Measurements from ENCODE around the gene KBTBD7. TPM values are rescaled to one million over a fixed set of nuclear protein-coding genes. Genes with fewer than 3 reads are reported as not detected.

Gene KBTBD7
- total and polyA plus RNA-seq, 4 donors = 2.2 to 12.3 (median 6.3) TPM

DNA sequence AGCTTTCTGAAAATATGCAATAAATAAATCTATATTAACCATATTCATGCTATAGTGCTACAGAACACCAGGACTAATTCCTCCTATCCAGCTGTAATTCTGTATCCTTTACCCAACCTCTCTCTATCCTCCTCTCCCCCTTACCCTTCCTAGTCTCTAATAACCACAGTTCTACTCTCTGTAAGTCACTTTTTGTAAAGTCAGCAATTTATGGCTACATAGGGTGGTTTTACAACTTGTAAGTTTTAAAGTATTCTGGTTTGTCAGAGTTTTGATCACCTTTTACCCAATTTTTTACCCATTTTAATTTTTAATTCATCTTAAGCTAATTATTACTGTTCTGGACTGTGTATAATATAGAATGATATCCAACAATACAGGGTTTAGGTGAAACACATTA lies 35.0 kb upstream of the KBTBD7 start:
- Histone ChIP-seq H3K36me3 (ENCODE audit: control insufficient read depth in 4 of 4, insufficient read depth in 4 of 4, low read length in 4 of 4) (peaks cover 4 to 18% (median 11%) of the 10 kb centered on the region in 4 donors), H3K4me1 (ENCODE audit: control insufficient read depth in 5 of 5, insufficient read depth in 5 of 5, low read length in 5 of 5) (no peaks in the 10 kb centered on the region), H3K27me3 (ENCODE audit: control insufficient read depth in 3 of 3, insufficient read depth in 3 of 3, low read length in 2 of 3) (no peaks in the 10 kb centered on the region), H3K9ac (ENCODE audit: insufficient read depth in 1 of 2, low read length in 2 of 2) (no peak overlapping the region), H3K27ac (ENCODE audit: low read depth in 1 of 2, low read length in 1 of 2) (no peak overlapping the region), H3K9me3 (ENCODE audit: control insufficient read depth in 4 of 4, insufficient read depth in 3 of 4, low read length in 3 of 4) (no peaks in the 10 kb centered on the region), H3K4me3 (no peak overlapping the region)
- TF ChIP-seq, protein P1, sequence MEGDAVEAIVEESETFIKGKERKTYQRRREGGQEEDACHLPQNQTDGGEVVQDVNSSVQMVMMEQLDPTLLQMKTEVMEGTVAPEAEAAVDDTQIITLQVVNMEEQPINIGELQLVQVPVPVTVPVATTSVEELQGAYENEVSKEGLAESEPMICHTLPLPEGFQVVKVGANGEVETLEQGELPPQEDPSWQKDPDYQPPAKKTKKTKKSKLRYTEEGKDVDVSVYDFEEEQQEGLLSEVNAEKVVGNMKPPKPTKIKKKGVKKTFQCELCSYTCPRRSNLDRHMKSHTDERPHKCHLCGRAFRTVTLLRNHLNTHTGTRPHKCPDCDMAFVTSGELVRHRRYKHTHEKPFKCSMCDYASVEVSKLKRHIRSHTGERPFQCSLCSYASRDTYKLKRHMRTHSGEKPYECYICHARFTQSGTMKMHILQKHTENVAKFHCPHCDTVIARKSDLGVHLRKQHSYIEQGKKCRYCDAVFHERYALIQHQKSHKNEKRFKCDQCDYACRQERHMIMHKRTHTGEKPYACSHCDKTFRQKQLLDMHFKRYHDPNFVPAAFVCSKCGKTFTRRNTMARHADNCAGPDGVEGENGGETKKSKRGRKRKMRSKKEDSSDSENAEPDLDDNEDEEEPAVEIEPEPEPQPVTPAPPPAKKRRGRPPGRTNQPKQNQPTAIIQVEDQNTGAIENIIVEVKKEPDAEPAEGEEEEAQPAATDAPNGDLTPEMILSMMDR (IDR thresholded peaks at IDR 0.05; ENCODE audit: control extremely low read depth, extremely low read depth) = no peak
- DNase-seq (no peak), ATAC-seq (ENCODE audit: insufficient read depth, low FRiP score) (no peak)

DNA sequence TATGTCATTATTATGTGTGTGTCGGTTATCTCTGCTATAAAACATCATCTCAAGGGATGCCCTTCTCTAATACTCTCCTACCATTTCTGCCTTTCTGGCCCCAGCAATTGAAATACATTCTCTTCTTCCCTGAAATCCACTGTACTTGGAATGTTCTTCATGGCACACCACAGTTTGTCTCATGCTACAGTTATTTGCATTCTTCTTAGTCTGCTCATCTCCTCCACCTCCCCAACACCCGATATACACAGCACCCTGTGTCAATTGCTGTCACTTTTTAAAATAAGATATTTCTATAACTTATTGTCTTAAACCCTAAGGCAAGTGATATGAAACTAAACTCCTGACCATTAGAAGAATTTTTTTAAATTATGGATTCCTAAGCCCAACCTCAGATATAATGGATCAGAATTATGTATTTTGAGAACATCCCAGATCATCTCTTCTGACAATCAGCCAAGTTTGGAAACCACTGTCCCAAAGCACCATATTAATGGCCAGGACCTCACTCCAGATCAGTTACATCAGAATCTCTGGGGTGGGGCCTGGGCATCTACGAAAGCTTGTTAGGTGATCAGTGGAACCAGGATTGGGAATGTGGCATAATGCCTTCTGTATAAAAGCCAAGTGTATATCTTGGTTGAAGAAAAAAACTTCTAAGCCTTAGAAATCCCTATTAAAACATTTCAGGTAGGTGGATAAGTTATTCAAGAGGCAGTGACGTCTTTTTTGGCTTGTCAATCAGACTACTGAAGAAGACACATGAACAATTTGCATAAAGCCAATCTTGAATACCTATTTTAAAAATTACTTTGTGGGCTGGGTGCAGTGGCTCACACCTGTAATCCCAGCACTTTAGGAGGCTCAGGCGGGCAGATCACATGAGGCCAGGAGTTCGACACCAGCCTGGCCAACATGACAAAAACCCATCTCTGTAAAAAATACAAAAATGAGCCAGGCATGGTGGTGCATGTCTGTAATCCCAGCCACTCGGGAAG lies 30.0 kb upstream of the KBTBD7 start:
- H3K36me3 ChIP-seq (ENCODE audit: control insufficient read depth in 4 of 4, insufficient read depth in 4 of 4, low read length in 4 of 4) = peaks cover 0 to 20% (median 7%) of the 10 kb centered on the region in 4 donors
- H3K4me3 ChIP-seq = no peak overlapping the region
- 88 to 97% methylated on average over 7 of the region's 7 CpGs for WGBS, 2 donors
- no peaks in the 10 kb centered on the region for H3K27me3 ChIP-seq (ENCODE audit: control insufficient read depth in 3 of 3, insufficient read depth in 3 of 3, low read length in 2 of 3)
- no peak overlapping the region for H3K9ac ChIP-seq (ENCODE audit: insufficient read depth in 1 of 2, low read length in 2 of 2)
- H3K9me3 ChIP-seq (ENCODE audit: control insufficient read depth in 4 of 4, insufficient read depth in 3 of 4, low read length in 3 of 4) = no peaks in the 10 kb centered on the region
- DNase-seq (no peak), ATAC-seq (ENCODE audit: insufficient read depth, low FRiP score) (no peak)
- H3K4me1 ChIP-seq (ENCODE audit: control insufficient read depth in 5 of 5, insufficient read depth in 5 of 5, low read length in 5 of 5) = no peaks in the 10 kb centered on the region
- TF ChIP-seq, protein P1 (IDR thresholded peaks at IDR 0.05; ENCODE audit: control extremely low read depth, extremely low read depth) = no peak
- H3K27ac ChIP-seq (ENCODE audit: low read depth in 1 of 2, low read length in 1 of 2) = no peak overlapping the region

DNA sequence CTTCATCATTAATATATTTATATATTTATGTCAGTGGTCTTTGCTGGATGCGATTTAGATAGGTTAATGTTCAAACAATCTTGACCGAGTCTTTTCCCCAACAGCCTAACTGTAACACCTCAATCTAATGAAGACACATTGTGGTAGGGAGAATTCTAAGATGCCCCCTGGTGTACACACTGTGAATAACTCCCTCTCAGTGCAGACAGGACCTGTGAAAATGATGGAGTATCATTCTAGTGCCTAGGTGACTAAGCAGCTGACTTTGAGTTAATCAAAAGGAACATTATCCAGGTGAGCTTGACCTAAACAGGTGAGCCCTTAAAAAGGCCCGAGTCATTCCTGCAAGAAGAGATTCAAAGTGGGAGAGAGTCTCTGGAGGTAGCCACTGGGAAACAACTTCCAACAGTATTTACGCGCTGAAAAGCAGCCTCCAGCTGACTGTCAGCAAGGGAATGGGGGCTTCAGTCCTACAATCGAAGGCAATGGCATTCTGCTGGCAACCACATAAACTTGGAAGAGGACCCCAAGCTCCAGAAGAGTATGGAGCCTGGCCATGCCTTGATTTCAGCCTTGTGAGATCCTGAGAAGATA lies 28.0 kb upstream of the KBTBD7 start:
- Histone ChIP-seq H3K27ac (ENCODE audit: low read depth in 1 of 2, low read length in 1 of 2) (no peak overlapping the region), H3K4me1 (ENCODE audit: control insufficient read depth in 5 of 5, insufficient read depth in 5 of 5, low read length in 5 of 5) (no peaks in the 10 kb centered on the region), H3K27me3 (ENCODE audit: control insufficient read depth in 3 of 3, insufficient read depth in 3 of 3, low read length in 2 of 3) (no peaks in the 10 kb centered on the region), H3K4me3 (no peak overlapping the region), H3K9me3 (ENCODE audit: control insufficient read depth in 4 of 4, insufficient read depth in 3 of 4, low read length in 3 of 4) (no peaks in the 10 kb centered on the region), H3K9ac (ENCODE audit: insufficient read depth in 1 of 2, low read length in 2 of 2) (no peak overlapping the region), H3K36me3 (ENCODE audit: control insufficient read depth in 4 of 4, insufficient read depth in 4 of 4, low read length in 4 of 4) (peaks cover 0 to 16% (median 6%) of the 10 kb centered on the region in 4 donors)
- WGBS, 2 donors = 60 to 63% methylated on average over 6 of the region's 6 CpGs
- DNase-seq (peak; percentile 24 to 57 (median 42)), ATAC-seq (ENCODE audit: insufficient read depth, low FRiP score) (peak; percentile 83)
- TF ChIP-seq, protein P1 (IDR thresholded peaks at IDR 0.05; ENCODE audit: control extremely low read depth, extremely low read depth) = peak; percentile 64

All from lung (tissue), 12 donors.